ENCODE data around the gene ST3GAL2. TPM values are rescaled to one million over a fixed set of nuclear protein-coding genes. Genes with fewer than 3 reads are reported as not detected.

Gene ST3GAL2
- total and polyA plus RNA-seq, 5 experiments from 2014 or later = 14.6 to 31.9 (median 23.4) TPM

DNA sequence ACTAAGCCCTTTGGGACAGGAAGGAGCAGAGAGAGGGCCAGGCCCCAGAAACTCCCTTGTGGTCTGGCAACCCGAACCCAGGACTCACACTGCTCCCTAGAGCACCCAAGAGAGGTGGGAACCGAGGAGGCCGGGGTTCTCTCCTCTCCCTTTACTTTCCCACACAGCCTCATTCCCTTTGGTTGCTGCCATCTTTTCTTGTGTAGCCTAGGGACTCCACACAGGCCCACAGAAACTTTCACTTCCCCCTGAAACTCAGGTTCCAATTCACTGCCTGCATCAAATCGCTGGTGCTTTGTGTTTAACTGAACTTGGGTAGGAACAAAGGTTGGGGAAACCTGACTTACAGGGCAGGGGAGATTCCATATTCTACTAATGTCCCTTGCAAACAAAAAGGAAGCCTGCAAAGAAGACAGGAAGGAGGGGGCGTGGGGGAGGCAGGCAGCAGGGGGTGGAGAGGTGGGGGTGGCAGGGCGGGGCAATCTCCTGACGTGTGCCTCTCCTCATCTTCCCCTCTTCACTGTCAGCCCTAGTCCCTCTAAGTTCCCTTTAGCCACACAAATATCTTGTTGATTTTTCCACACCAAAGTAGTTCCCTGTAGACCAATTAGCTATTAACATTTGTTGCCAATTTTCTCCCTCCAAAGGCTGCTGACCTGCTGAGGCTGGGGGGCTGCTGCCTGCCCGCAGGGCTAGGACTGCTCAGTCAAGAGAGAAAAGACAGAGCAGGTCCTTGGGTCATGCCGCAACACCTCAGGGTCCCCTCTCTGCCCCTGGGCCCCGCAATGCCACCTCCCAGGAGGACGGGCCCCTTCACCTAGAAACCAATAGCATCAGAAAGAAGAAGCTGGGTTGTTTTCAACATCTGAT lies 8.0 kb downstream of the ST3GAL2 start:
- POLR2A ChIA-PET = interaction anchor here (1.5 to 4.0 kb wide), 2 partner anchors 23 to 51 kb away, joined by 4 to 23 read pairs; partner anchors contain the start of gene FCSK

GRCh38 chr16:70429888-70430666 lies 8.8 kb downstream of the ST3GAL2 start:
- H3K27me3 Mint-ChIP-seq = no peaks in the 10 kb centered on the region
- DNase-seq (no peak), ATAC-seq (no peak)
- POLR2A ChIA-PET = interaction anchor here (0.6 to 4.0 kb wide), 4 partner anchors 9 to 50 kb away, joined by 3 to 23 read pairs (median 3); partner anchors contain the start of gene ST3GAL2
- H3K27ac Mint-ChIP-seq = peak overlapping the region; percentile 90 to 96 (median 93)
- no peaks in the 10 kb centered on the region for H3K9me3 Mint-ChIP-seq
- H3K4me1 Mint-ChIP-seq = peaks cover 41 to 85% (median 72%) of the 10 kb centered on the region in 4 donors
- H3K4me3 Mint-ChIP-seq = peak overlapping the region; percentile 56 to 86 (median 72)
- peaks cover 0 to 26% (median 3%) of the 10 kb centered on the region in 3 donors for H3K36me3 Mint-ChIP-seq

More for the DNA sequence above, 8.0 kb downstream of the ST3GAL2 start:
- ATAC-seq (peak; percentile 81 to 92), DNase-seq (peak; percentile 48 to 79 (median 64))
- Mint-ChIP-seq H3K9me3 (no peaks in the 10 kb centered on the region), H3K27ac (peak overlapping the region; percentile 90 to 96 (median 93)), H3K4me3 (peak overlapping the region; percentile 56 to 86 (median 72)), H3K4me1 (peaks cover 39 to 82% (median 72%) of the 10 kb centered on the region in 4 donors), H3K36me3 (peaks cover 0 to 22% (median 3%) of the 10 kb centered on the region in 3 donors), H3K27me3 (no peaks in the 10 kb centered on the region)

DNA sequence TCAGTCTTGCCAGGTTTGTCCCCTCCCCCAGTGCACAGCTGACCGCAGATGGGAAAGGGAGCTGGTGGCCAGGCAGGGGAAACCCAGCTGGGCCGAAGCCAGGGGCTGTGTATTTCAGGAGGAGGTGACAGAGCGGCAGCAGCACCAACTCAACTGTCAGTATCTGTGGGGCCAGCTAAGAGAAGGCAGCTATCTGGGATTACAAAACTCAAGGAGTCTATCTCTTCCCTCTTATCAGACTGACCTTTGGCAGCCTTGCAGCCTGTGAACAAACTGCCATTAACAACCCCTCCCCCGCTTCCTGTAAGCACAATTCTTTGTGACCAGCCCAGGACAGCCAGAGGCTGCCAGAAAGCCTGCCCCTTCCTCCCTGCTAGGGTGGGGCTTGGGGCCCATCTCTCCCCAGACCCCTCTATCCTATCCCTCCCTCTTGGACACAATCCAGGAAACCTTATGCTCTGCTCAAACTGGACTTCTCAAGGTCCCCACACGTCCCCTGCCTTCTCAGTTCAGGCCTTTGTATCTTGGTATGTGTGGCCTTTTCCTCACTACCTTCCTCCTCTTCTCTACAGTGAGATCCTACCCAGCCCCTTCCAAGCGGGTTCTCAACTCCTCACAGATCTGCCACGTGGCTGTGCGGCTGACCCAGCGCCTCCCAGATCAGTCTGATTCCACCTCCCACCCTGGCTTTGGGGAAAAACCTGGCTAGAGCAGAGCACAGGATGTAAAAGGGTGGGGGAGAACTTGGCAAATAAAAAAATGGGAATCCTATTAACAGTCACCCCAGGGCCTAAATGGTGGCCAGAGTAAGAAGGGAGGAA lies 10.5 kb downstream of the ST3GAL2 start:
- H3K27me3 Mint-ChIP-seq = no peaks in the 10 kb centered on the region
- POLR2A ChIA-PET = interaction anchor here (0.9 kb wide), 1 partner anchor 9 kb away, joined by 3 read pairs; no protein-coding TSS in a partner anchor
- no peak for DNase-seq
- H3K36me3 Mint-ChIP-seq = peaks cover 0 to 17% (median 0%) of the 10 kb centered on the region in 3 donors
- peak overlapping the region in 6 of 10 donors; percentile 16 to 64 (median 38) for H3K4me3 Mint-ChIP-seq
- H3K4me1 Mint-ChIP-seq = peaks cover 34 to 70% (median 61%) of the 10 kb centered on the region in 4 donors
- no peaks in the 10 kb centered on the region for H3K9me3 Mint-ChIP-seq
- peak overlapping the region; percentile 52 to 96 (median 82) for H3K27ac Mint-ChIP-seq
- no peak for ATAC-seq

DNA sequence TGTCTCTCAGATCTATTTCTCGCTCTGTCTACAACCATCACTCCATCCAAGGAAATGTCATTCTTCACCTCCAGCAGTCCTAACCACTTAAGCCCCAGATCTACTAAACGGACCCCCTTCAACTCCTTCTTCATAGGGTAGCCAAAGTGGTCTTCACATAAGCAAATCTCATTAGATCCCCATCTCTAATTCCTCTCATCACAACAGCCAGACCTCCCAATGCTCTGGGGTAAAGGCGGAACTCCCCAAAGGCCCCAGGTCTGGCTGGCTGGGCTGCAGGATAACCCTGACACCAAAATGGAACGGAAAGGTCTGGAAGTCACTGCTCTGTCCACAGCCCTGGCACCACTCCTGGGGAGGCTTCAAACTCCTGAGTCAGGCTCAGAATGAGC lies 11.1 kb downstream of the ST3GAL2 start:
- DNase-seq (no peak), ATAC-seq (no peak)
- peak overlapping the region in 5 of 10 donors; percentile 12 to 33 (median 20) for H3K4me3 Mint-ChIP-seq
- POLR2A ChIA-PET = interaction anchor here (0.7 to 0.9 kb wide), 2 partner anchors 9 to 10 kb away, joined by 3 read pairs; no protein-coding TSS in a partner anchor
- no peaks in the 10 kb centered on the region for H3K9me3 Mint-ChIP-seq
- H3K27me3 Mint-ChIP-seq = no peaks in the 10 kb centered on the region
- peaks cover 33 to 70% (median 59%) of the 10 kb centered on the region in 4 donors for H3K4me1 Mint-ChIP-seq
- H3K36me3 Mint-ChIP-seq = peaks cover 0 to 22% (median 0%) of the 10 kb centered on the region in 3 donors
- H3K27ac Mint-ChIP-seq = peak overlapping the region; percentile 13 to 96 (median 82)

DNA sequence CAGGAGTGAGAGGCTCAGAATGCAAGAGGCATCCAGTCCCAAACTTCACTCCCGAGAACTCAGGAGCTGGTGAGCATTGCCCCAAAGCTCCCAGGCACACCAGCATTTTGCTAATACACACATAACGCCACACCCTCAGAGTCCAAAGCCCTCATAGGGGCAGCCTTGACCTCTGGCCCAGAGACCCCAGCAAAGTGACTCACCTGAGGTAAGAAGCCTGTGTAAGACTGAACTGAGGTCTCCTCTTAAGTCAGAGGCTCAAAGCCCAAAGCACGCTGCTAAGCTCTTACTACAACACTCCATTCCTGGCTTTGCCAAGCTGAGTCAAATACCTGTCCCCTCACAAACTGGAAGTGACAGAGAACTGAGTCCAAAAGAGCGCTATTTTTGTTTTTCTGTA lies 16.4 kb downstream of the ST3GAL2 start:
- H3K4me1 Mint-ChIP-seq = peaks cover 35 to 73% (median 64%) of the 10 kb centered on the region in 4 donors
- POLR2A ChIA-PET = interaction anchor here (0.7 kb wide), 1 partner anchor 16 kb away, joined by 3 read pairs; no protein-coding TSS in a partner anchor
- H3K36me3 Mint-ChIP-seq = peaks cover 0 to 22% (median 0%) of the 10 kb centered on the region in 3 donors
- DNase-seq (no peak), ATAC-seq (no peak)
- no peaks in the 10 kb centered on the region for H3K9me3 Mint-ChIP-seq
- no peak overlapping the region for H3K4me3 Mint-ChIP-seq
- no peaks in the 10 kb centered on the region for H3K27me3 Mint-ChIP-seq
- H3K27ac Mint-ChIP-seq = peak overlapping the region in 8 of 10 donors; percentile 34 to 87 (median 78)

DNA sequence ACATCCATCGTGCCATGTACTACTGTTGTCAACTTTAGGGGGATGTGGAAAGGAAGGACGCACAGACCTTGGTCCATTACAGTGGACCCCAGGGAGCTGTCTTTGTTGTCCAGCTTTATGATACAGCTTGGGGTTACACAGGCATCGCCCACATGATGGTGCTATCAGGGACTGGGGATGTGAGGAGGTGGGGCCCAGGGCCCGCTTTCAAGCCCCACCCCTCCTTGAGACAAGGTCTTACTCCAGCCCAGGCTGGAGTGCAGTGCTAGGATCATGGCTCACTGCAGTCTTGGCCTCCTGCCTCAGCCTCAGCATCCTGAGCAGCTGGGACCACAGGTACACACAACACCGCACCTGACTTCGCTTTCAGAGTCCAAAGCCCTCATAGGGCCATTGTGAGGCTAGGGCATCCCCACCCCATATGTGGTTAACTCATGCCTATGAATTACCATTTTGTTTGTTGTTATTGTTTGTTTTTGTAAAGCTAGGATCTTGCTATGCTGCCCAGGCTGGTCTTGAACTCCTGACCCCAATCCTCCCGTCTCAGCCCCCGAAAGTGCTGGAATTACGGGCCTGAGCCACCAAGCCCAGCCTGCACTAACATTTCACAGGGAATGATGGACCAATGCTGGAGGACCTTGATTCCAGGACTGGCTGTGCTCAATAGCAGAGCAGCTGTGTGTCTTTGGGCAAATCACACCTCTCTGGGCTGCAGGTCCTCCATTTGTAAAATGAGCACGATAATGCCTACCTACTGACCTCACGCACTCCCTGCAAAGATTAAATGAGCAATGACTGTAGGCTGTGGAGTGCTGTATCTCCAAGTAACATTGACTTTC lies 17.2 kb downstream of the ST3GAL2 start:
- Mint-ChIP-seq H3K9me3 (no peaks in the 10 kb centered on the region), H3K27me3 (no peaks in the 10 kb centered on the region), H3K27ac (peak overlapping the region; percentile 34 to 89 (median 80)), H3K4me3 (no peak overlapping the region), H3K4me1 (peaks cover 33 to 74% (median 65%) of the 10 kb centered on the region in 4 donors), H3K36me3 (peaks cover 0 to 17% (median 0%) of the 10 kb centered on the region in 3 donors)
- ATAC-seq (no peak), DNase-seq (no peak)
- POLR2A ChIA-PET = interaction anchor here (0.8 to 1.4 kb wide), 3 partner anchors 11 to 33 kb away, joined by 3 to 7 read pairs (median 3); partner anchors contain the start of gene FCSK

DNA sequence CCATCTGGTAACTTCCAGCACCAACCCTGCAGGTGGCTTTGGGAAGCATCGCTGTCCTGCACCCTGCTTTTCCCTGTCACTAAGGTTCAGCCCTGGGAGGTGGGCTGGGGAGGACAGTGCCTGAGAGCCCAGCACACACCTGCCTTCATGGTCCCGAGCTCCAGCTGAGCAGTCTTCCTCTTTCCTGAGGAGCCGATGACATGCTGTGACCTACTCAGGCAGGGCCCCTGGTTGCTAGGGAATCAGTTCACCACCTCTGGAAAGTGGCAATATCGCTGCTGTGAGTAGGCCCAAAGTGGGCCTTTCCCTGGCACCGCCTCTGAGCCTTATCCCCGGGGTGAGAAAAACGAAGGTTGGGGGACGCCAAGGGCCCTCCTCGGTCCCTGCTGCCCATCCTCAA lies 17.9 kb downstream of the ST3GAL2 start:
- DNase-seq (no peak), ATAC-seq (no peak)
- H3K4me1 Mint-ChIP-seq = peaks cover 36 to 80% (median 71%) of the 10 kb centered on the region in 4 donors
- H3K27me3 Mint-ChIP-seq = no peaks in the 10 kb centered on the region
- peaks cover 0 to 19% (median 0%) of the 10 kb centered on the region in 3 donors for H3K36me3 Mint-ChIP-seq
- POLR2A ChIA-PET = interaction anchor here (0.8 to 1.9 kb wide), 4 partner anchors 12 to 33 kb away, joined by 3 to 9 read pairs (median 5); partner anchors contain the start of genes FCSK and ST3GAL2
- no peaks in the 10 kb centered on the region for H3K9me3 Mint-ChIP-seq
- no peak overlapping the region for H3K4me3 Mint-ChIP-seq
- peak overlapping the region in 6 of 10 donors; percentile 73 to 94 (median 80) for H3K27ac Mint-ChIP-seq

DNA sequence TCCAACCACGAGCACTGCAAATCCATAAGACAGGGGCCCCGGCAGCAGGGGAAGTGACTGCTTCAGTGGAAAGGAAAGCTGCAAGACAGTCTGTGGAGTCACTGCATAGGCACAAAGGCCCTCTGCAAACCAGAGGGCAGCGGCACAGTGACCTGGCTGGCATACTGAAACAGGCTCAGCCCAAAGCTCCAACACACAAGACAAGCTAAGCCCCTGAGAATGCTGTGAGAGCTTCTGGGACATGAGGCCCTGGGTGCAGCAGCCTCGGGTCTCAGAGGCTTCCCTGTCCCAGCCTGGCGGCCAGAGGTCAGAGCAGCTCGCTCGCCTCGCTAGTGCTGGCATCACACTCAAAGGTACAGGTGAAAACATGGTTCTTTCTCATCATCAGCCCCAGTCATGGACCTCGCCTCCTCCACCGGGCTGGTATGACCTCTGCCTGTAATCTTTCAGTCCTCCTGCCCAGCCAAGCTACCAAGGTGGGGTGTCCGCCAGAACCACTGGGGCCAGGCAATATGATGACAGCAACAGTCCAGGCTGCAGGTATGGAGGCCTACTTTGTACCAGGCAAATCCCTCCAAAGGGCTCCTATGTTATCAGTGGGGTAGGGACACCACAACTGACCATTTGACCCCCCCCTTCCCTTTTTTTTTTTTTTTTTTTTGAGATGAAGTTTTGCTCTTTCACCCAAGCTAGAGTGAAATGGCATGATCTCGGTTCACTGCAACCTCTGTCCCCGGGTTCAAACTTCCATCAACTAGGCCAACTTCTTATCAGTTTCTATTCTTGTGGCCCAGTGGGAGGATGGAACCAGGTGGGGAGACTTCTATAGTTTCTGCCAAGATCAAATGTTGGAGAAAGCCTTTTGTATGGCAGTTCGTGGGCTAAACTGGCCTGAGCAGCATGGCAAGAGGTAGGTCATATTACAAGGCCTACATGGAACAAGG lies 19.2 kb downstream of the ST3GAL2 start:
- H3K27ac Mint-ChIP-seq = peak overlapping the region; percentile 85 to 95 (median 93)
- DNase-seq (peak in 1 of 10 donors; percentile 13), ATAC-seq (peak; percentile 36 to 41)
- H3K4me1 Mint-ChIP-seq = peaks cover 35 to 78% (median 70%) of the 10 kb centered on the region in 4 donors
- peaks cover 0 to 12% (median 0%) of the 10 kb centered on the region in 3 donors for H3K36me3 Mint-ChIP-seq
- no peaks in the 10 kb centered on the region for H3K9me3 Mint-ChIP-seq
- no peaks in the 10 kb centered on the region for H3K27me3 Mint-ChIP-seq
- H3K4me3 Mint-ChIP-seq = peak overlapping the region; percentile 15 to 88 (median 81)
- POLR2A ChIA-PET = interaction anchor here (0.6 to 3.7 kb wide), 12 partner anchors 8 to 1392 kb away, joined by 3 to 22 read pairs (median 4); partner anchors contain the start of genes DDX19A, FCSK and ST3GAL2

DNA sequence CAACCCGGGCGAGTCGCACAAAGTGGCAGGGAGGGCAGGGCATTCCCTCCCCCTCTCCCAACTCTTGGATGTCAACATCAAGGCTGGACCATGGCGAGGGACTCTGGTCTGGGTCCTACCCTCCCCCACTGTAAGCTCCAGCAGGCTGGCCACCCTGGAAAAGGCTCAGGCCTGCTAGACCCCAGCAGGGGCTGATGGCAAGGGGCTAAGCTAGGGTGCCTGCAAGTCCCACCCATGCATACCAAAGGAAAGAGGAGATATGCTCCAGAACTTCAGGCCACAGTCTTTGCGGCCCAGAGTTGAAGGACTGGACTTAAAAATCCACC lies 19.9 kb downstream of the ST3GAL2 start:
- ATAC-seq (peak; percentile 23 to 24), DNase-seq (no peak)
- Mint-ChIP-seq H3K36me3 (peaks cover 0 to 15% (median 0%) of the 10 kb centered on the region in 3 donors), H3K4me3 (peak overlapping the region; percentile 53 to 88 (median 81)), H3K27me3 (no peaks in the 10 kb centered on the region), H3K27ac (peak overlapping the region; percentile 85 to 95 (median 93)), H3K9me3 (no peaks in the 10 kb centered on the region), H3K4me1 (peaks cover 37 to 79% (median 73%) of the 10 kb centered on the region in 4 donors)
- POLR2A ChIA-PET = interaction anchor here (1.0 to 3.7 kb wide), 10 partner anchors 9 to 72 kb away, joined by 3 to 22 read pairs (median 5); partner anchors contain the start of genes DDX19A, FCSK and ST3GAL2

All from naive thymus-derived CD8-positive, alpha-beta T cell (primary cell).